Measurements from ENCODE around the gene PRDX5. TPM values are rescaled to one million over a fixed set of nuclear protein-coding genes. Genes with fewer than 3 reads are reported as not detected.

The PRDX5 gene
- total RNA-seq, 1 experiment from 2014 or later: 255 TPM

DNA sequence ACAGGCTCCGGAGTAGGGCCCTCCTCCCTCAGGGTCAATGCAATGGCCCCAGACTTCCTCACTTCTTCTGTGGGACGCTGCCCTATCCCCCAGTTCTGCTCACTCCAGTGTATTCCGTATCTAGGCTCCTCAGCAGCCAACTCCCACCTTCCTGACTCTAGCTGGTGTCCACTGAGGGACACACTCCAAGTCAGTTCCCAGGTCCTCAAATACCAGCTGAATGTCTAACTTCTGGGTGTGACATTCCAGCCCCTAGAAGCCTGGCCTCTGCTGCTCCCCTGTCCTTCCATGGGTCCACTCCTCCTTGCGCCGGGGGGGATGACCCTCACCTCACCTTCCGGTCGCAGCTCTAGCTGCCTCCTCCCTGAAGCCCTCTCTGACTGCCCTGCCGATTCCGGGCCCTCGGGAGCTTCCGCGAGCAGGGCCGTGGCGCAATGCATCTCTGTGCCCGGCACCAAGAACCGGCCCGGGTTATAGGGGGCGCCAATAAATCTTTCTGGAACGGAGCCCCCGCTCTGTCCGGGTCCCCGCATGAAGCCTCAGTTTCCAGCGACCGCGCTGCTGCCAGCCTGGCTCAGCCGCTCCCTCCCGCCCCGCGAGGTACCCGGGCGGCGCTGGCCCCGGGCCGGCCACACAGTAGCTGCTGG, 48.9 kb upstream of the PRDX5 start (continued):
- TF ChIP-seq, protein P1, sequence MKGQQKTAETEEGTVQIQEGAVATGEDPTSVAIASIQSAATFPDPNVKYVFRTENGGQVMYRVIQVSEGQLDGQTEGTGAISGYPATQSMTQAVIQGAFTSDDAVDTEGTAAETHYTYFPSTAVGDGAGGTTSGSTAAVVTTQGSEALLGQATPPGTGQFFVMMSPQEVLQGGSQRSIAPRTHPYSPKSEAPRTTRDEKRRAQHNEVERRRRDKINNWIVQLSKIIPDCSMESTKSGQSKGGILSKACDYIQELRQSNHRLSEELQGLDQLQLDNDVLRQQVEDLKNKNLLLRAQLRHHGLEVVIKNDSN (CRISPR knock-in tag; IDR thresholded peaks at IDR 0.05): 0 out of 2 replicates have a peak, but pooled peaks have one; percentile 31
- TF ChIP-seq, protein P2, sequence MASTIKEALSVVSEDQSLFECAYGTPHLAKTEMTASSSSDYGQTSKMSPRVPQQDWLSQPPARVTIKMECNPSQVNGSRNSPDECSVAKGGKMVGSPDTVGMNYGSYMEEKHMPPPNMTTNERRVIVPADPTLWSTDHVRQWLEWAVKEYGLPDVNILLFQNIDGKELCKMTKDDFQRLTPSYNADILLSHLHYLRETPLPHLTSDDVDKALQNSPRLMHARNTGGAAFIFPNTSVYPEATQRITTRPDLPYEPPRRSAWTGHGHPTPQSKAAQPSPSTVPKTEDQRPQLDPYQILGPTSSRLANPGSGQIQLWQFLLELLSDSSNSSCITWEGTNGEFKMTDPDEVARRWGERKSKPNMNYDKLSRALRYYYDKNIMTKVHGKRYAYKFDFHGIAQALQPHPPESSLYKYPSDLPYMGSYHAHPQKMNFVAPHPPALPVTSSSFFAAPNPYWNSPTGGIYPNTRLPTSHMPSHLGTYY (CRISPR knock-in tag; IDR thresholded peaks at IDR 0.05): no peak

DNA sequence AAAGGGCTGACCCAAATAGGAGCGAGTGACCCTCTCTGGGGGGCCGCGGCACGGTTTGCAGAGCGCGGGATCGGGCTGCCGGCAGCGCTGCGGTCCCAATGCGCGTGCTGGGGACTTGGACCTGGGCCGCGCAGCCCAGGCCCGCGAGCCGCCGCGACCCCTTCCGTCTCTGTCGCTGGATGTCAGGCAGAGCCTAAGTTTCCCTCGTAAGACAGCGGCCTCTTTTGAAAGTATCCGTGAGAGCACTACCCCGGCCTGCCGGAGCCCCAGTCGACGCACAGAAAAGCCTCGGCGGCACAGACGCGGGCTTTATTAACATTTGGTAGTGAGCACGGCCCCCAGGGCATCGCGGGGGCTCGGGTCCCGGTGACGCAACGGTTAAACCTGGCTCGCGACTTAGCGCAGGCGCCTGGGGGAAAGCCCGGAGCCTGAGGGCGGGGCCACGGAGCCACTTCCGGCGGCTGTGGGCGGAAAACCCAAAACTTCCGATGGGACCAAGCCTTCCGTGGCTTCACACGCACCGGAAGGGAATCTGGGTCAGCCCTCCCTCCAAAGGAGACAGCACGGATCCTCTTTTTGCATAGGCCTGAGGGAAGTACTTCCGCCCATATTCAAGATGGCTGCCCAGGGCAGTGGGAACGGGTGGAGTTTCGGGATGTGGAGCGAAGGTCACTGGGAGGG, 48.2 kb upstream of the PRDX5 start:
- Mint-ChIP-seq H3K36me3 (peaks cover 13% of the 10 kb centered on the region), H3K4me1 (peaks cover 22% of the 10 kb centered on the region), H3K9me3 (no peaks in the 10 kb centered on the region), H3K4me3 (peak overlapping the region; percentile 99), H3K27ac (peak overlapping the region; percentile 100), H3K27me3 (ENCODE audit: low read depth) (no peaks in the 10 kb centered on the region)
- ChIA-PET CTCF (interaction anchor here (0.6 to 6.2 kb wide), 17 partner anchors 15 to 87 kb away, joined by 3 to 75 read pairs (median 8); partner anchors contain the start of genes BAD, CATSPERZ, ESRRA and FKBP2), POLR2A (interaction anchor here (0.8 to 3.9 kb wide), 10 partner anchors 14 to 231 kb away, joined by 3 to 25 read pairs (median 5); partner anchors contain the start of genes BAD, CATSPERZ, FKBP2 and GPR137)
- ATAC-seq: peak; percentile 83
- DNase-seq (ENCODE audit: low spot score): peak; percentile 98
- TF ChIP-seq ZNF396 (CRISPR knock-in tag; IDR thresholded peaks at IDR 0.05; ENCODE audit: borderline replicate concordance) (no peak), CBFB (CRISPR knock-in tag; IDR thresholded peaks at IDR 0.05; ENCODE audit: low read depth) (0 out of 2 replicates have a peak, but pooled peaks have one; percentile 41), FOXP1 (CRISPR knock-in tag; IDR thresholded peaks at IDR 0.05; ENCODE audit: borderline replicate concordance) (peak; percentile 73), TEAD1 (CRISPR knock-in tag; IDR thresholded peaks at IDR 0.05) (peak; percentile 89; the same call in 1 of the 2 replicates), ZNF263 (CRISPR knock-in tag; IDR thresholded peaks at IDR 0.05; ENCODE audit: low read depth) (no peak), MXD4 (CRISPR knock-in tag; IDR thresholded peaks at IDR 0.05; ENCODE audit: borderline replicate concordance) (no peak), EMX1 (CRISPR knock-in tag; IDR thresholded peaks at IDR 0.05) (0 out of 2 replicates have a peak, but pooled peaks have one; percentile 13), GRHL2 (CRISPR knock-in tag; IDR thresholded peaks at IDR 0.05; ENCODE audit: insufficient replicate concordance, severe bottlenecking) (no peak), NFYB (CRISPR knock-in tag; conservative IDR thresholded peaks at IDR 0.05; ENCODE audit: low read depth) (0 out of 2 replicates have a peak, but pooled peaks have one; percentile 31), TCF7 (CRISPR knock-in tag; IDR thresholded peaks at IDR 0.05; ENCODE audit: low read depth) (0 out of 2 replicates have a peak, but pooled peaks have one; percentile 19), SMAD3 (CRISPR knock-in tag; IDR thresholded peaks at IDR 0.05; ENCODE audit: borderline replicate concordance) (no peak; the same call in 1 of the 2 replicates), FOXJ3 (CRISPR knock-in tag; IDR thresholded peaks at IDR 0.05; ENCODE audit: borderline replicate concordance) (no peak)
- TF ChIP-seq, protein P1 (CRISPR knock-in tag; IDR thresholded peaks at IDR 0.05): no peak
- TF ChIP-seq, protein P3, sequence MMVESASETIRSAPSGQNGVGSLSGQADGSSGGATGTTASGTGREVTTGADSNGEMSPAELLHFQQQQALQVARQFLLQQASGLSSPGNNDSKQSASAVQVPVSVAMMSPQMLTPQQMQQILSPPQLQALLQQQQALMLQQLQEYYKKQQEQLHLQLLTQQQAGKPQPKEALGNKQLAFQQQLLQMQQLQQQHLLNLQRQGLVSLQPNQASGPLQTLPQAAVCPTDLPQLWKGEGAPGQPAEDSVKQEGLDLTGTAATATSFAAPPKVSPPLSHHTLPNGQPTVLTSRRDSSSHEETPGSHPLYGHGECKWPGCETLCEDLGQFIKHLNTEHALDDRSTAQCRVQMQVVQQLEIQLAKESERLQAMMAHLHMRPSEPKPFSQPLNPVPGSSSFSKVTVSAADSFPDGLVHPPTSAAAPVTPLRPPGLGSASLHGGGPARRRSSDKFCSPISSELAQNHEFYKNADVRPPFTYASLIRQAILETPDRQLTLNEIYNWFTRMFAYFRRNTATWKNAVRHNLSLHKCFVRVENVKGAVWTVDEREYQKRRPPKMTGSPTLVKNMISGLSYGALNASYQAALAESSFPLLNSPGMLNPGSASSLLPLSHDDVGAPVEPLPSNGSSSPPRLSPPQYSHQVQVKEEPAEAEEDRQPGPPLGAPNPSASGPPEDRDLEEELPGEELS (CRISPR knock-in tag; IDR thresholded peaks at IDR 0.05): no peak; the same call in 1 of the 2 replicates
- TF ChIP-seq, protein P4, sequence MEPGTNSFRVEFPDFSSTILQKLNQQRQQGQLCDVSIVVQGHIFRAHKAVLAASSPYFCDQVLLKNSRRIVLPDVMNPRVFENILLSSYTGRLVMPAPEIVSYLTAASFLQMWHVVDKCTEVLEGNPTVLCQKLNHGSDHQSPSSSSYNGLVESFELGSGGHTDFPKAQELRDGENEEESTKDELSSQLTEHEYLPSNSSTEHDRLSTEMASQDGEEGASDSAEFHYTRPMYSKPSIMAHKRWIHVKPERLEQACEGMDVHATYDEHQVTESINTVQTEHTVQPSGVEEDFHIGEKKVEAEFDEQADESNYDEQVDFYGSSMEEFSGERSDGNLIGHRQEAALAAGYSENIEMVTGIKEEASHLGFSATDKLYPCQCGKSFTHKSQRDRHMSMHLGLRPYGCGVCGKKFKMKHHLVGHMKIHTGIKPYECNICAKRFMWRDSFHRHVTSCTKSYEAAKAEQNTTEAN (CRISPR knock-in tag; IDR thresholded peaks at IDR 0.05): peak; percentile 99
- TF ChIP-seq, protein P5, sequence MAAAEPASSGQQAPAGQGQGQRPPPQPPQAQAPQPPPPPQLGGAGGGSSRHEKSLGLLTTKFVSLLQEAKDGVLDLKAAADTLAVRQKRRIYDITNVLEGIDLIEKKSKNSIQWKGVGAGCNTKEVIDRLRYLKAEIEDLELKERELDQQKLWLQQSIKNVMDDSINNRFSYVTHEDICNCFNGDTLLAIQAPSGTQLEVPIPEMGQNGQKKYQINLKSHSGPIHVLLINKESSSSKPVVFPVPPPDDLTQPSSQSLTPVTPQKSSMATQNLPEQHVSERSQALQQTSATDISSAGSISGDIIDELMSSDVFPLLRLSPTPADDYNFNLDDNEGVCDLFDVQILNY (CRISPR knock-in tag; IDR thresholded peaks at IDR 0.05): 0 out of 2 replicates have a peak, but pooled peaks have one; percentile 76
- TF ChIP-seq, protein P6, sequence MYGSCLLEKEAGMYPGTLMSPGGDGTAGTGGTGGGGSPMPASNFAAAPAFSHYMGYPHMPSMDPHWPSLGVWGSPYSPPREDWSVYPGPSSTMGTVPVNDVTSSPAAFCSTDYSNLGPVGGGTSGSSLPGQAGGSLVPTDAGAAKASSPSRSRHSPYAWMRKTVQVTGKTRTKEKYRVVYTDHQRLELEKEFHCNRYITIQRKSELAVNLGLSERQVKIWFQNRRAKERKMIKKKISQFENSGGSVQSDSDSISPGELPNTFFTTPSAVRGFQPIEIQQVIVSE (CRISPR knock-in tag; IDR thresholded peaks at IDR 0.05; ENCODE audit: borderline replicate concordance): no peak
- TF ChIP-seq, protein P7, sequence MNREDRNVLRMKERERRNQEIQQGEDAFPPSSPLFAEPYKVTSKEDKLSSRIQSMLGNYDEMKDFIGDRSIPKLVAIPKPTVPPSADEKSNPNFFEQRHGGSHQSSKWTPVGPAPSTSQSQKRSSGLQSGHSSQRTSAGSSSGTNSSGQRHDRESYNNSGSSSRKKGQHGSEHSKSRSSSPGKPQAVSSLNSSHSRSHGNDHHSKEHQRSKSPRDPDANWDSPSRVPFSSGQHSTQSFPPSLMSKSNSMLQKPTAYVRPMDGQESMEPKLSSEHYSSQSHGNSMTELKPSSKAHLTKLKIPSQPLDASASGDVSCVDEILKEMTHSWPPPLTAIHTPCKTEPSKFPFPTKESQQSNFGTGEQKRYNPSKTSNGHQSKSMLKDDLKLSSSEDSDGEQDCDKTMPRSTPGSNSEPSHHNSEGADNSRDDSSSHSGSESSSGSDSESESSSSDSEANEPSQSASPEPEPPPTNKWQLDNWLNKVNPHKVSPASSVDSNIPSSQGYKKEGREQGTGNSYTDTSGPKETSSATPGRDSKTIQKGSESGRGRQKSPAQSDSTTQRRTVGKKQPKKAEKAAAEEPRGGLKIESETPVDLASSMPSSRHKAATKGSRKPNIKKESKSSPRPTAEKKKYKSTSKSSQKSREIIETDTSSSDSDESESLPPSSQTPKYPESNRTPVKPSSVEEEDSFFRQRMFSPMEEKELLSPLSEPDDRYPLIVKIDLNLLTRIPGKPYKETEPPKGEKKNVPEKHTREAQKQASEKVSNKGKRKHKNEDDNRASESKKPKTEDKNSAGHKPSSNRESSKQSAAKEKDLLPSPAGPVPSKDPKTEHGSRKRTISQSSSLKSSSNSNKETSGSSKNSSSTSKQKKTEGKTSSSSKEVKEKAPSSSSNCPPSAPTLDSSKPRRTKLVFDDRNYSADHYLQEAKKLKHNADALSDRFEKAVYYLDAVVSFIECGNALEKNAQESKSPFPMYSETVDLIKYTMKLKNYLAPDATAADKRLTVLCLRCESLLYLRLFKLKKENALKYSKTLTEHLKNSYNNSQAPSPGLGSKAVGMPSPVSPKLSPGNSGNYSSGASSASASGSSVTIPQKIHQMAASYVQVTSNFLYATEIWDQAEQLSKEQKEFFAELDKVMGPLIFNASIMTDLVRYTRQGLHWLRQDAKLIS (CRISPR knock-in tag; IDR thresholded peaks at IDR 0.05; ENCODE audit: borderline replicate concordance): peak; percentile 19; the same call in 1 of the 2 replicates
